HepG2 (cell line): ENCODE results near the gene B3GALT5. TPM values are rescaled to one million over a fixed set of nuclear protein-coding genes. Genes with fewer than 3 reads are reported as not detected.

Experiments
- ATAC-seq: fragments of 200-7000 bp; cut with Tn5 transposase; 3 replicates; pipeline ENCODE4 v1.9.1; 2020; ENCODE audit warnings: mild to moderate bottlenecking, moderate library complexity
- BruUV-seq: library from RNA; stranded (reverse); fragments of 400-500 nt; replicated peaks from 2 replicates; lab custom pipeline; 2021; lab: Mats Ljungman, UMichigan
- CTCF ChIA-PET: fragments of 300-600 bp; formaldehyde crosslinking; extraction: SDS; loops from one replicate; lab custom pipeline; 2021; ENCODE audit warnings: low total read pairs, inconsistent platforms, low intra/inter-chr PET ratio; lab: Yijun Ruan, JAX
- POLR2A ChIA-PET: fragments of 350-600 bp; sonication (Branson Sonifier 250); formaldehyde crosslinking; loops from one replicate; lab custom pipeline; 2020; ENCODE audit warnings: antibody characterized with exemption, inconsistent platforms; lab: Yijun Ruan, JAX
- DNase-seq: peaks from one replicate; pipeline ENCODE4 v3.0.0-alpha.2; 2015; ENCODE audit warnings: low spot score
- FAIRE-seq: peaks from 3 replicates; lab custom pipeline; 2011; peaks lifted over from hg19 to GRCh38; lab: Jason Lieb, UNC
- H2AFZ ChIP-seq: one replicate; pipeline ENCODE4 v1.6.1; 2011; ENCODE audit warnings: low read length, inconsistent platforms
- H3K27ac ChIP-seq: fragments of 300-600 bp; 3 replicates; pipeline ENCODE4 v1.8.0; 2011; ENCODE audit warnings: mixed run types, mild to moderate bottlenecking, mixed read lengths, low read length, inconsistent platforms; ENCODE audit not compliant: insufficient read depth; ENCODE audit errors: extremely low read length
- H3K27me3 ChIP-seq, 2 experiments: fragments of 200-600 bp in 1 of 2; 2 replicates in 1 of 2; 3 replicates in 1 of 2; pipeline versions ENCODE4 v1.6.0 to v1.8.0; 2011; ENCODE audit warnings: low read length in 2 of 2, mild to moderate bottlenecking in 2 of 2, moderate library complexity in 2 of 2, inconsistent platforms in 1 of 2; ENCODE audit not compliant: insufficient read depth in 2 of 2, control insufficient read depth in 1 of 2
- H3K36me3 ChIP-seq, 2 experiments: fragments of 200-600 bp in 1 of 2; replicated peaks in 1 of 2; 2 replicates in 1 of 2; 3 replicates in 1 of 2; pipeline versions ENCODE4 v1.5.1 to v1.8.0; 2011; ENCODE audit warnings: low read length in 2 of 2, inconsistent platforms in 1 of 2; ENCODE audit not compliant: insufficient read depth in 2 of 2, control insufficient read depth in 1 of 2
- H3K4me1 ChIP-seq: 2 replicates; pipeline ENCODE4 v1.5.1; 2012; ENCODE audit warnings: low read length, inconsistent platforms; ENCODE audit not compliant: insufficient read depth
- H3K4me2 ChIP-seq: 2 replicates; pipeline ENCODE4 v1.6.0; 2011; ENCODE audit warnings: low read depth, low read length, inconsistent platforms
- H3K4me3 ChIP-seq, 3 experiments: fragments of 200-600 bp in 1 of 3; sonication (generic), shearing (Covaris generic) in 1 of 3; replicated peaks in 1 of 3; 2 replicates each; pipeline ENCODE4 v1.5.1; 2011 to 2016; ENCODE audit warnings: low read length in 3 of 3, inconsistent platforms in 2 of 3, low read depth in 2 of 3, mild to moderate bottlenecking in 2 of 3, control low read depth in 1 of 3, mixed read lengths in 1 of 3; ENCODE audit not compliant: insufficient read depth in 1 of 3
- H3K79me2 ChIP-seq: one replicate; pipeline ENCODE4 v1.6.1; 2011; ENCODE audit warnings: low read length, inconsistent platforms; ENCODE audit not compliant: insufficient read depth
- H3K9ac ChIP-seq: 2 replicates; pipeline ENCODE4 v1.6.0; 2011; ENCODE audit warnings: mild to moderate bottlenecking, low read depth, low read length, inconsistent platforms; ENCODE audit not compliant: insufficient read depth
- H3K9me3 ChIP-seq: 2 replicates; pipeline ENCODE4 v1.5.1; 2012; ENCODE audit warnings: mild to moderate bottlenecking, low read length
- H4K20me1 ChIP-seq: 2 replicates; pipeline ENCODE4 v1.6.0; 2011; ENCODE audit warnings: inconsistent platforms, mild to moderate bottlenecking, low read length, moderate library complexity; ENCODE audit not compliant: insufficient read depth
- ARNT ChIP-seq: fragments of 450-650 bp; IDR thresholded peaks from 2 replicates; pipeline ENCODE4 v1.6.1; 2017
- CCDC6 ChIP-seq: sonication (generic); formaldehyde crosslinking; IDR thresholded peaks from 2 replicates; pipeline ENCODE4 v1.8.1; 2022; ENCODE audit warnings: mild to moderate bottlenecking, missing genetic modification reagents, moderate library complexity
- FOXA1 ChIP-seq, 2 experiments: fragments of 450-650 bp in 1 of 2; sonication (generic) in 1 of 2; formaldehyde crosslinking in 1 of 2; IDR thresholded peaks; 2 replicates each; pipeline versions ENCODE4 v1.4.0 to v1.6.1; 2016 to 2020; ENCODE audit warnings: missing genetic modification reagents in 1 of 2
- GATA4 ChIP-seq: sonication (generic); IDR thresholded peaks from 2 replicates; pipeline ENCODE4 v1.6.1; 2016; ENCODE audit warnings: antibody characterized with exemption, low read depth, borderline replicate concordance
- IKZF4 ChIP-seq: sonication (generic); formaldehyde crosslinking; IDR thresholded peaks from 2 replicates; pipeline ENCODE4 v1.5.1; 2020; ENCODE audit warnings: borderline replicate concordance, mild to moderate bottlenecking, low read depth, missing genetic modification reagents; ENCODE audit errors: not compliant biosample characterization
- NCOA2 ChIP-seq: sonication (generic); formaldehyde crosslinking; IDR thresholded peaks from 2 replicates; pipeline ENCODE4 v1.8.0; 2022; ENCODE audit warnings: inconsistent platforms
- SIN3B ChIP-seq: fragments of 150-350 bp; IDR thresholded peaks from 2 replicates; pipeline ENCODE4 v1.6.1; 2014; ENCODE audit warnings: low read length
- TBX3 ChIP-seq: fragments of 450-650 bp; IDR thresholded peaks from 2 replicates; pipeline ENCODE4 v1.6.1; 2017; ENCODE audit warnings: antibody characterized with exemption, mild to moderate bottlenecking, inconsistent platforms, borderline replicate concordance
- YEATS2 ChIP-seq: sonication (generic); formaldehyde crosslinking; IDR thresholded peaks from 2 replicates; pipeline ENCODE4 v1.4.0; 2020; ENCODE audit warnings: missing genetic modification reagents, borderline replicate concordance
- ZFX ChIP-seq: sonication (generic); formaldehyde crosslinking; IDR thresholded peaks from 2 replicates; pipeline ENCODE4 v1.4.0; 2020; ENCODE audit warnings: mild to moderate bottlenecking, low read depth, missing genetic modification reagents, moderate library complexity
- ZNF629 ChIP-seq: sonication (generic); formaldehyde crosslinking; conservative IDR thresholded peaks from 2 replicates; pipeline ENCODE4 v1.5.0; 2020; ENCODE audit warnings: missing genetic modification reagents
- ZNF713 ChIP-seq: sonication (generic); formaldehyde crosslinking; IDR thresholded peaks from 2 replicates; pipeline ENCODE4 v1.4.0; 2020; ENCODE audit warnings: mild to moderate bottlenecking, missing genetic modification reagents
- WGBS: methylation state at CpG from one replicate; pipeline ENCODE4 v1.1.6; 2017; ENCODE audit warnings: low lambda C conversion rate; 5-methylcytosine and 5-hydroxymethylcytosine counted together
- in situ Hi-C: cut with HindIII; loops from 2 replicates; pipeline ENCODE4 v1.10.0; 2017; ENCODE audit warnings: low pct_unique_long_range_greater_than_20kb; ENCODE audit not compliant: extremely low pct_ligation_motif_present
- intact Hi-C: fragments of 100-400 bp; cut with micrococcal nuclease; formaldehyde crosslinking; loops from one replicate; pipeline ENCODE4 v1.10.0; 2022; ENCODE audit not compliant: unreplicated experiment
- polyA plus RNA-seq, 8 experiments: library from polyadenylated mRNA; depleted of rRNA in 3 of 8; stranded (reverse) in 7 of 8; unstranded in 1 of 8; fragments of >200 nt; fragmentation: Illumina TruSeq in 4 of 8; extraction: Trizol in 4 of 8; gene quantifications; 2 replicates each; pipeline versions ENCODE4 v1.2.1 to v1.2.3, GENCODE V29; 2011 to 2016; ENCODE audit warnings: low read depth in 4 of 8, missing spikeins in 1 of 8, mixed read lengths in 1 of 8; ENCODE audit not compliant: insufficient read depth in 1 of 8
- total RNA-seq, 5 experiments: library from RNA; depleted of rRNA; stranded (reverse); fragments of >200 nt; fragmentation: Illumina TruSeq; extraction: Trizol; gene quantifications; 2 replicates each; pipeline ENCODE4 v1.2.3, GENCODE V29; 2016; ENCODE audit warnings: low read depth in 1 of 5

Gene B3GALT5
- total and polyA plus RNA-seq, 2 of the 13 experiments (the other 11 are each of a cell fraction or from before 2014, with no cell fraction given) = 0.02 to 0.03 TPM

DNA sequence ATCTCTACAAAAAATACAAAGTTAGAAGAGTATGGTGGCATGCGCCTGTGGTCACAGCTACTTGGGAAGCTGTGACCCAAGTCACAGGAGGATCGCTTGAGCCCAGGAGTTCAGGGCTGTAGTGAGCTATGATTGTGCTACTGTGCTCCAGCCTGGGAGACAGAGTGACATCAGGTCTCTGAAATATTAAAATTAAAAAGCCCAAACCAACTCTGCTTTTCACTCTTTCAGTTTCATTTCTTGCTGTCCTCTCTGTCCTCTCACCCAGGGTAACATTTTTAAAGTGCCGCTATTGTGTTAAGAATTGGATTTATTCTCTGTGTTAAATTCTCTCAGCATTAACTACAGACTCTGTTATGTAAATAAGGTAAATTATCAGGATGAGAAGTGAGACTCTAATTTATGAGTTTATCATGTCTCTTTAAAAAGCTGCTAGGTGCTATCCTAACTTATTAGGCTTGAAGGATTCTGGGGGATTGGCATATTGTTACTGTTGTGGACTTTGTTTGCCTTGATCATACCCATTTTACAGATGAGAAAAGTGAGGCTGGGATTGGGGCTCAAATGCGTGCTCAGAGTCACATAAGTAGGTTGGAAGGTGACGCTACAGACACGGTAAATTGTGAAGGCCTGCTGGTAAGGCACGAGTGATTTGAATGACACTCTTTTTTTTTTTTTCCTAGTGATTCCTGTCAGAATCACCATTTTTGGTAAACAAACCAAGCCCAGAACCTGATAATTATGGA, 46.5 kb downstream of the B3GALT5 start:
- POLR2A ChIA-PET = no interaction called here
- no peak for FAIRE-seq
- H3K27ac ChIP-seq = no peak overlapping the region

GRCh38 chr21:39660191-39660980, 47.6 kb downstream of the B3GALT5 start:
- Histone ChIP-seq H3K4me3 (no peak overlapping the region), H3K4me2 (no peak overlapping the region), H3K36me3 (no peaks in the 10 kb centered on the region), H3K27ac (no peak overlapping the region), H3K79me2 (no peaks in the 10 kb centered on the region), H3K27me3 (peaks cover 2 to 5% of the 10 kb centered on the region in 2 experiments; a peak in 2 of 5 replicates), H4K20me1 (no peaks in the 10 kb centered on the region), H2AFZ (no peak overlapping the region), H3K9me3 (no peaks in the 10 kb centered on the region), H3K4me1 (no peaks in the 10 kb centered on the region), H3K9ac (no peak overlapping the region)
- WGBS = 16% methylated on average over 16 of the region's 17 CpGs
- ChIA-PET CTCF (no interaction called here), POLR2A (no interaction called here)
- FAIRE-seq (no peak), DNase-seq (no peak), ATAC-seq (no peak)
- no TSS peak for BruUV-seq
- TF ChIP-seq IKZF4 (CRISPR knock-in tag) (no peak), NCOA2 (CRISPR knock-in tag) (no peak), TBX3 (no peak), CCDC6 (CRISPR knock-in tag) (no peak), GATA4 (no peak), ARNT (no peak), FOXA1 (IDR thresholded peaks at IDR 0.05) (no peak), FOXA1 (CRISPR knock-in tag; IDR thresholded peaks at IDR 0.05) (no peak), ZNF713 (no peak), YEATS2 (CRISPR knock-in tag) (no peak), ZFX (no peak)
- intact Hi-C loops (no loop called here), in situ Hi-C loops (no loop called here)

More for the DNA sequence above, 46.5 kb downstream of the B3GALT5 start:
- no peak overlapping the region for H2AFZ ChIP-seq
- in situ Hi-C loops (no loop called here), intact Hi-C loops (no loop called here)
- ATAC-seq (no peak), DNase-seq (no peak)
- no TSS peak for BruUV-seq
- H3K9me3 ChIP-seq = no peaks in the 10 kb centered on the region
- peaks cover 2 to 5% of the 10 kb centered on the region in 2 experiments; a peak in 2 of 5 replicates for H3K27me3 ChIP-seq
- H4K20me1 ChIP-seq = no peaks in the 10 kb centered on the region
- no peaks in the 10 kb centered on the region for H3K4me1 ChIP-seq
- no peak overlapping the region for H3K9ac ChIP-seq
- no peaks in the 10 kb centered on the region for H3K79me2 ChIP-seq
- CTCF ChIA-PET = no interaction called here
- TF ChIP-seq ZNF629 (CRISPR knock-in tag) = peak; percentile 60
- TF ChIP-seq SIN3B = no peak
- no peak overlapping the region for H3K4me2 ChIP-seq
- WGBS = 45% methylated on average over 7 of the region's 7 CpGs
- H3K36me3 ChIP-seq = no peaks in the 10 kb centered on the region
- no peak overlapping the region for H3K4me3 ChIP-seq
